ENCODE results near the gene GEMIN2. TPM values are rescaled to one million over a fixed set of nuclear protein-coding genes. Genes with fewer than 3 reads are reported as not detected.
"Not testable (repeated sequence)": the region's sequence is repeated elsewhere in the genome, so short reads cannot be mapped to it uniquely, and the experiment has no call there.

GEMIN2 gene
- total RNA-seq, 1 donor from 2014 or later, result 34.5 TPM

DNA sequence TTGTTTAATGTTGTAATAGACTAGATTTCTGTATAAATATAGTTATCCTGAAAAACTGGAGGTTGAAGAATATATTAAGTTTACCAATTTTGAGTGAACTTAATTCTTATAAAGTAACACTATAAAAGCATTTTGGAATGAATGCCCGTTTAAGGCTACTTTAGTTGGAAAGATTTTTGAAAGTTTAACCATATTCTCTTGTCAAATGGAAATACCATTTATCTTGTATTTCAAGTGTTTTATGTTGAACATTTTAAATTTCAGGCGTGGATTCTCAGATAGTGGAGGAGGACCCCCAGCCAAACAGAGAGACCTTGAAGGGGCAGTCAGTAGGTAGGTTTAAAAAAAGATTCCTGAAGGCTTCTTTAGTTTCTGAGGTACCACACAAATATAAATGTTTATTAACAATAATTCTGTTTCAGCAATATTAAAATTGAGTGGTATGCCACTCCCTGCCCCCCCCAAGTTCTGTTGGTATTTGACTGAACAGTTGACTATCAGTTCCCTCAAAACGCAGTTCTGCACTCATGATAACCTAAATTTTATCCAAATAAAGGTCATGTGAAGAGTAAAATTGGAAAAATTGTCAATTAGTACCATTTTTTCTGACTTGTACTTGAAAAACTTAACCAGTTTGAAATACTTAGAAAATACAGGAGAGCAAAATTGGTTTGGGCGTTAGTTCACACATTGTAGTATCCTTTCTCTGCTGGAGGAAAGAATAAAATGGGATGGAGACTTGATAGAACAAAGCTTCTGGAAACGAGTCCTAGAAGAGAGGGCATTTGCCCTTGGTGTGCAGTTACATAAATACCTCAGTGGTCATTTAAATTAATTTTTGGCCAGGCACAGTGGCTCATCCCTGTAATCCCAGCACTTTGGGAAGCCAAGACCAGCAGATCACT is 62.4 kb downstream of the GEMIN2 start:
- DNase-seq (ENCODE audit: low read depth), result no peak

DNA sequence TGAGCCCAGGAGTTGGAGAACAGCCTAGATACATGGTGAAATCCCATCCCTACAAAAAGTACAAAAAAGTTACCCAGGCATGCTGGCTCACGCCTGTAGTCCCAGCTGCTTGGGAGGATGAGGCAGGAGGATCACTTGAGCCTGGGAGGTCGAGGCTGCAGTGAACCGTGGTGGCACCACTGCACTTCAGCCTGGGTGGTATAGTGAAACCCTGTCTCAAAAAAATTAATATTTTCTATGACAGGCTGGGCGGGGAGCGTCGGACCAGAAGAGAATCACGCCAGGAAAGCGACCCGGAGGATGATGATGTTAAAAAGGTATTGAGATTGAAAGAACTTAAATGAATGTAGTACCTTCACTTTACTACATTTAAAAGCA is 63.0 kb downstream of the GEMIN2 start:
- no peak for DNase-seq (ENCODE audit: low read depth)

DNA sequence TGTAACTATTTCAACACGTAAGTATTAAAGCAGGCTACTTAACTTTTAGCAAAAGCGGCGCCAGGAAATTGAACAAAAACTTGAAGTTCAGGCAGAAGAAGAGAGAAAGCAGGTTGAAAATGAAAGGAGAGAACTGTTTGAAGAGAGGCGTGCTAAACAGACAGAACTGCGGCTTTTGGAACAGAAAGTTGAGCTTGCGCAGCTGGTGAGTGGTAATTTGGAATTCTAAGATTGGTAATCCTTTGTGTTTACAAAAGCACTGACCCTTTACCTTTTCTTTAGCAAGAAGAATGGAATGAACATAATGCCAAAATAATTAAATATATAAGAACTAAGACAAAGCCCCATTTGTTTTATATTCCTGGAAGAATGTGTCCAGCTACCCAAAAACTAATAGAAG is 64.9 kb downstream of the GEMIN2 start:
- DNase-seq (ENCODE audit: low read depth), result no peak

DNA sequence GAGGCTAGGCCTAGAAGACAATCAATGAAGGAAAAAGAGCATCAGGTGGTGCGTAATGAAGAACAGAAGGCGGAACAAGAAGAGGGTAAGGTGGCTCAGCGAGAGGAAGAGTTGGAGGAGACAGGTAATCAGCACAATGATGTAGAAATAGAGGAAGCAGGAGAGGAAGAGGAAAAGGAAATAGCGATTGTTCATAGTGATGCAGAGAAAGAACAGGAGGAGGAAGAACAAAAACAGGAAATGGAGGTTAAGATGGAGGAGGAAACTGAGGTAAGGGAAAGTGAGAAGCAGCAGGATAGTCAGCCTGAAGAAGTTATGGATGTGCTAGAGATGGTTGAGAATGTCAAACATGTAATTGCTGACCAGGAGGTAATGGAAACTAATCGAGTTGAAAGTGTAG is 66.4 kb downstream of the GEMIN2 start:
- DNase-seq (ENCODE audit: low read depth), result no peak

DNA sequence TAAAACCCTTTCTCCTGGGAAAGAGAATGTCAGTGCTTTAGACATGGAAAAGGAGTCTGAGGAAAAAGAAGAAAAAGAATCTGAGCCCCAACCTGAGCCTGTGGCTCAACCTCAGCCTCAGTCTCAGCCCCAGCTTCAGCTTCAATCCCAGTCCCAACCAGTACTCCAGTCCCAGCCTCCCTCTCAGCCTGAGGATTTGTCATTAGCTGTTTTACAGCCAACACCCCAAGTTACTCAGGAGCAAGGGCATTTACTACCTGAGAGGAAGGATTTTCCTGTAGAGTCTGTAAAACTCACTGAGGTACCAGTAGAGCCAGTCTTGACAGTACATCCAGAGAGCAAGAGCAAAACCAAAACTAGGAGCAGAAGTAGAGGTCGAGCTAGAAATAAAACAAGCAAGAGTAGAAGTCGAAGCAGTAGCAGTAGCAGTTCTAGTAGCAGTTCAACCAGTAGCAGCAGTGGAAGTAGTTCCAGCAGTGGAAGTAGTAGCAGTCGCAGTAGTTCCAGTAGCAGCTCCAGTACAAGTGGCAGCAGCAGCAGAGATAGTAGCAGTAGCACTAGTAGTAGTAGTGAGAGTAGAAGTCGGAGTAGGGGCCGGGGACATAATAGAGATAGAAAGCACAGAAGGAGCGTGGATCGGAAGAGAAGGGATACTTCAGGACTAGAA is 67.0 kb downstream of the GEMIN2 start:
- no peak for DNase-seq (ENCODE audit: low read depth)

DNA sequence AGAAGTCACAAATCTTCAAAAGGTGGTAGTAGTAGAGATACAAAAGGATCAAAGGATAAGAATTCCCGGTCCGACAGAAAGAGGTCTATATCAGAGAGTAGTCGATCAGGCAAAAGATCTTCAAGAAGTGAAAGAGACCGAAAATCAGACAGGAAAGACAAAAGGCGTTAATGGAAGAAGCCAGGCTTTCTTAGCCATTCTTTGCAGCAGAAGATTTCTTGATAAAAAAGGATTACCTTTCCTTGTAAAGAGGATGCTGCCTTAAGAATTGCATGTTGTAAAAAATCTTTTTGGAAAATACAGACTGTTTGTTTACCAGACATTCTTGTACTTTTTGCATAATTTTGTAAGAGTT is 67.5 kb downstream of the GEMIN2 start:
- DNase-seq (ENCODE audit: low read depth), result no peak

DNA sequence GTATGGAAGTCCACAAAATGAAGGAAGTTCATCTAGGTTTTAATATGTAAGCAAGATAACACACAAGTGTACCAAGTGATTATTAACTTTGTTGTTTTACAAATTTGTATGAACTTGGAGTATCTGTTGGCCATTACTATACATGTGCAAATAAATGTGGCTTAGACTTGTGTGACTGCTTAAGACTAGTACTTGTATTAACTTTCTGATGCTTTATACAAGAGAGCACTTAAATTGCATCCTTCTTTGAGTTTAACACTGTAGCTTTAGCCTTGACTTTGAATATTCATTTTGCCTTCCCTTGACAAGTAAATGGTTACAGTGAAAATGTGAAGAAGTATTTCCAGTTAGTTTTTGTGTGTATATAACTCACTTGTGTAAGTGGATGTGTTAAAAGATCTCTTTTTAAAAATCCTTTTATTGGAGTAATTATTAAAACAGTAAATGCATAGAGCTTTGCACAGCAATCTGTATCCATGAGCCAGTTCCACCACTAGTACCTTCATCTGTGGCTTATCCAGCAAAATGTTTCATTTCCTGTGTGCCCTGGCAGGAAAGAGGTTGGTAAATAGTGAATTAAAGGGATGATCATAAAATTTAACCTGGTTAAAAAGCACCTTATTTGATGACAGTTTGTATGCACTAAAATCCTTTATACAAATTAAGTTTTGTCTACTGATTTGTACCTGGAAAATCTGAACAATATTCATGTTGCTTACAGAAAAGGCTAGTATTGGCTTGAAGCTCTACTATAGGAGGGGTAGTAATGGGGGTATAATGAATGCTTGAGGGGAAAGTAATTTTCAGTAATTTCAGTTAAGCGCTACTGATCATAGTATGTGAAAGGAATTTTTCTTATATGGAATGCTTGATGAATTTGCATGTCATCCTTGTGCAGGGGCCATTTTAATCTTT is 68.9 kb downstream of the GEMIN2 start:
- DNase-seq (ENCODE audit: low read depth), result no peak

DNA sequence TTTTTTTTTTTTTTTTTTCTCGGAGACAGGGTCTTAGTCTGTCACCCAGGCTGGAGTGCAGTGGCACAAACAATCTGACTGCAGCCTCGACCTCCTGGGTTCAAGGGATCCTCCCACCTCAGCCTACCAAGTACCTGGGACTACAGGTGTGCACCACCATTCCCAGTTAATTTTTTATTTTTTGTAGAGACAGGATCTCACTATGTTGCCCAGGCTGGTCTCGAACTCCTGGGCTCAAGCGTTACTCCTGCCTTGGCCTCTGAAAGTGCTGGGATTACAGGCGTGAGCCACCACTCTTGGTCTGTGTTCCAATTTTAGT is 69.5 kb downstream of the GEMIN2 start:
- DNase-seq (ENCODE audit: low read depth), result not testable (repeated sequence)

DNA sequence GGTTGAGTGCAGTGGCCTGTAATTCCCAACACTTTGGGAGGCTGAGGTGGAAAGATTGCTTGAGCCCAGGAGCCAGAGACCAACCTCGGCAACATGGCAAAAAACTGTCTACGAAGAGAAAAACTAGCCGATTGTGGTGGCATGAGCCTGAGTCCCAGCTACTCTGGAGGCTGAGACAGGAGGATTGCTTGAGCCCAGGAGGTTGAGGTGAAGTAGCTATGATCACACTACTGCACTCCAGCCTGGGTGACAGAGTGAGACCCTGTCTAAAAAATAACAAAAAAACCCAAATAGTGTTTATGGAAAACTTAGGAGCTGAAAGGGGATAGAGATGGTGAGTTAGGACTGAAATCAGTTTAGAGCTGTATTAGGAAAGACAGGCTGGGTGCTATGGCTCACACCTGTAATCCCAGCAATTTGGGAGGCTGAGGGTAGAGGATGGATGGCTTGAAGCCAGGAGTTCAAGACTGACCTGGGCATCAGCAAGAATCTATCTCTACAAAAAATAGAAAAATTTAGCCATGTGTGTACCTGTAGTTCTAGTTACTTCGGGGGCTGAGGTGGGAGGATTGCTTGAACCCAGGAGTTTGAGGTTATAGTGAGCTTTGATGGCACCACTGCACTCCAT is 70.6 kb downstream of the GEMIN2 start:
- no peak for DNase-seq (ENCODE audit: low read depth)

DNA sequence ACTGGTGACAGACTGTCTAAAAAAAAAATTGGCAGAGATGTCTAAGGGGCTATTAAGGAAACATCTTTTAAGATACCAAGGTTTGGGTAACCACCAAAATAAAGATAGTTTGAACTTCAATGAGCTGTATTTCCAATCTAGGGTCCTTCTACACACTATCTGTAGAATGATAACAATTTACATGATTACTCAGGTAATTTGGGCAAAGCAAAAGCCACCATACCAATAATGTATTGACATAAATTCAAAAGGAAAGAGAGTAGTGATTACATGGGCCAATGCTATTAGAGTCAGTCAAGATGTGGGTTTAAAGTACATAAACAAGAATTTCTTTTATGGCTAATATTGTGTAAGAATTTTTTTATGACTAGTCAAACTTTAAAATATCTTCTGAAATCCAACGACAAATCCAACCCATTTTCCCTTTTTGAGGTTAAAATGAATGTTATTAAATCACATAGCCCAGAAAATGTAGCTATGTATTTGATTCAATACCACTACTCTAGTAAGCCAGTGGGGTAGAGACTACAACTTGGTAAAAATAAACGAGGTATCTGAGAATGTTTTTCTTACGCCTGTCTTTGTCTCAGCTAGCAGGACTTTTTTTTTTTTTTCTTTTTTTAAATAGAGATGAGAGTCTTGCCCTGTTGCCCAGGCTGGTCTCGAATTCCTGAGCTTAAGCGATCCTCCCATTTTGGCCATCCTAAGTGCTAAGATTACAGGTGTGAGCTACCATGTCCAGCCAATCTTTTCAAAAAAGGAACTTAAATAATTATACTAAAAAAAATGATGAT is 71.3 kb downstream of the GEMIN2 start:
- no peak for DNase-seq (ENCODE audit: low read depth)

Other genes starting within 250 kb of the GEMIN2 start
- 206 and 564 TPM in 2 replicates for gene SEC23A, start 11.1 kb upstream of the GEMIN2 start, total RNA-seq
- 34.3 and 36.3 TPM in 2 replicates for gene TRAPPC6B, start 56.0 kb downstream of the GEMIN2 start, total RNA-seq
- 17.2 and 43.2 TPM in 2 replicates for gene PNN, start 60.9 kb downstream of the GEMIN2 start, total RNA-seq
- 41.8 and 81.8 TPM in 2 replicates for gene MIA2, start 119.6 kb downstream of the GEMIN2 start, total RNA-seq